ENCODE results near the gene KIAA1549. TPM values are rescaled to one million over a fixed set of nuclear protein-coding genes. Genes with fewer than 3 reads are reported as not detected.
A peak's percentile ranks its signal among the peaks of the same experiment; 100 is the strongest.

KIAA1549 gene
- polyA plus RNA-seq, 6 donors from 2014 or later: 0.05 TPM; not detected in 5

DNA sequence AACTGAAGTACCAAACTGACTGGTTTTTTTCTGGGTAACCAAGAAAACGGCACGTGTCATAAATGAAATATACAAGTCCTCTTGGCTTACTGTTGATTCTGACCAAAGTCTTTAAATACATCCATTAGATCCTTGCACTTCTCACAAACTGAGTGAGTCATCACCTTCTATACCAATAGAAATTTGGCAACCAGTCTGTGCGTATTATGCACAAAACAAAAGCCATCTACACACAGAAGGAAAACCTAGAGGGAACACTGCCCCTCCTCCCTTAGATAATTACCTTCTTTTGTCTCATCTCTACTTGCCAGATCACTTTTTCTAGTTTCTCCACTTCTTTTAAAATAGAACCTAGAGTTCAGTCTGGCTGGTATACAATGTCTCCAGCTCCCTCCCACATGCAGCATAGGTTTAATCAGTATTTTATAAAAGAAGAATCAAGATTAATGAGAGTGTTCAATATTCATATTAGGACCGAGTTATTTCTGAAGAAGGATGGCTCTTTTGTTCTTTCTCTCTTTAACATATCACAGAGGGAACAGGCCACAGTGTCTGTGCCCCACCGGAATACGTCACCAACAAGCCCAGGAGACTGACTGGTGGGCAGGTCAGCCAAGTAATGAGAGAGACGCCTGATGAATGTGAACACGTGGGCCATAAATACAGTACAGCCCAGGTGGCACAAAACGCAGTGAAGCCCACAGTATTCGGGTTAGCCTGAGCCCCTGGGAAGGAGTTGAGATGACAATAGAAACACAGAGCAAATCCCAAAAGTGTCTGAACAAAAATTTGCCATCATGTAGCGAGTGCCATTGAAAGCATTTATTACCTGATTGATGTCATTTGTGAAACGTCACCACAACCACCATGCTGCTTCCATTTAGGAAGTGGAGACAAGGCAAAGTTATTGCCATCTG lies 91.3 kb downstream of the KIAA1549 start:
- H3K4me3 Mint-ChIP-seq: no peak overlapping the region
- ATAC-seq (ENCODE audit: low read depth in 2 of 2) (no peak), DNase-seq (no peak)
- H3K36me3 Mint-ChIP-seq: no peaks in the 10 kb centered on the region
- H3K27me3 Mint-ChIP-seq: peaks cover 0 to 4% (median 0%) of the 10 kb centered on the region in 3 donors
- H3K9me3 Mint-ChIP-seq: no peaks in the 10 kb centered on the region
- peak overlapping the region in 1 of 6 donors; percentile 3 for H3K27ac Mint-ChIP-seq
- H3K4me1 Mint-ChIP-seq: peaks cover 0 to 5% (median 0%) of the 10 kb centered on the region in 3 donors

GRCh38 chr7:138887872-138888656 lies 93.1 kb downstream of the KIAA1549 start:
- ATAC-seq (ENCODE audit: low read depth in 2 of 2) (no peak), DNase-seq (no peak)
- H3K4me3 Mint-ChIP-seq: no peak overlapping the region
- H3K27ac Mint-ChIP-seq: no peak overlapping the region
- H3K4me1 Mint-ChIP-seq: peaks cover 0 to 5% (median 0%) of the 10 kb centered on the region in 3 donors
- no peaks in the 10 kb centered on the region for H3K9me3 Mint-ChIP-seq
- no peaks in the 10 kb centered on the region for H3K27me3 Mint-ChIP-seq
- no peaks in the 10 kb centered on the region for H3K36me3 Mint-ChIP-seq

- H3K27ac Mint-ChIP-seq: no peak overlapping the region
- peaks cover 0 to 5% (median 0%) of the 10 kb centered on the region in 3 donors for H3K4me1 Mint-ChIP-seq
- no peak for ATAC-seq (ENCODE audit: low read depth in 2 of 2)
- H3K36me3 Mint-ChIP-seq: no peaks in the 10 kb centered on the region
- no peak for DNase-seq
- H3K9me3 Mint-ChIP-seq: no peaks in the 10 kb centered on the region
- H3K4me3 Mint-ChIP-seq: no peak overlapping the region
- H3K27me3 Mint-ChIP-seq: no peaks in the 10 kb centered on the region
These were observed 94.0 kb downstream of the KIAA1549 start for GRCh38 chr7:138887085-138887710.

DNA sequence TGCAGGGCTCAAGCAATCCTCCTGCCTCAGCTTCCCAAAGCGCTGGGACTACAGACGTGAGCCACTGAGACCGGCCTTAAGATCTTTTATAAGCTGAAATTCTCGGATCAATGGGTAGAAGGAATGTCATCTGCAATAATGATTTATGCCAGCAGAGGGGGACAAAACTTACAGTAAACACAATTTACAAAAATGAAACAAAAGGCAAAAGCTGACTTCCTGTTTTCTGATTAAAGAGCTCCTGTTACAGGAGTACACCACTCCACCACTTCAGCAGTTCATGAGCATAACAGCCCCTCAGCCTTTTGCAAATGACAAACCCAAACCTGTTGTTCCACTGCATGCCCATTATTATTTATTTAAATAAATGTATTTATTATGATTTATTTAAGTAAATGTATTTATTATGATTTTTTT lies 94.7 kb downstream of the KIAA1549 start:
- H3K4me1 Mint-ChIP-seq: peaks cover 0 to 5% (median 0%) of the 10 kb centered on the region in 3 donors
- no peaks in the 10 kb centered on the region for H3K9me3 Mint-ChIP-seq
- ATAC-seq (ENCODE audit: low read depth in 2 of 2): peak; percentile 82 to 92
- H3K27me3 Mint-ChIP-seq: no peaks in the 10 kb centered on the region
- peak; percentile 50 for DNase-seq
- H3K36me3 Mint-ChIP-seq: no peaks in the 10 kb centered on the region
- H3K27ac Mint-ChIP-seq: peak overlapping the region in 1 of 6 donors; percentile 47
- H3K4me3 Mint-ChIP-seq: no peak overlapping the region

DNA sequence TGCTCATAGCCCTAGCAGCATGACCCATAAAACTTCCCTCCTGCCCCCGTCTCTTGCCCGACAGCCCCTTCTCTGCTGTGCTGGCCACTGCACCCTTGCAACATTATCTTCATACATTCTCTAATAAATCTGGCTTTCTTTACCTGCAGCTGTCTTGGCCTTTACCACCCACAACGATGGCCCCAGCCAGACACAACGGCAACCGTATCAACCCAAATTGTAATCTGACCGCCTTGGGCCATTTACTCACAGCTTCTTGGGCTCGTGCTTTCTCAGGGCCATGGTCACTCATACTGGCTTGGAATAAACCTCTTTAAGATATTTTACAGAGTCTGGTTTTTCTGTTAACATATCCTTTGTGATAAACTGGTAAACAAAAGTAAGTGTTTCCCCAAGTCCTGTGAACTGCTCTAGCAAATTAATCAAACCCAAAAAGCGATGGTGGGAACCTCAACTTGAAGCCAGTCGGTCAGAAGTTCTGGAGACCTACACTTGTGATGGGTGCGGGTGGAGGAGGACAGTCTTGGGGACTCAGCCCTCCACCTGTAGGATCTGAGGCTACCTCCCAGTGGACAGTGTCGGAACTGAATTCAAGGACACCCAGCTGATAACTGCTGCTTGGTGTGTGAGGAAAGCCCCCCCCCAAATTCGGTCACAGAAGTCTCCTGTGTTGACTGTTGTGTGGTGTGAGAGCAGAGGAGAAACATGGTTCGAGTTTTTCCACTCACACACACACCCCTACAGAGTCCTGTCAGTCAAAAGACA lies 95.6 kb downstream of the KIAA1549 start:
- no peak for DNase-seq
- Mint-ChIP-seq H3K36me3 (no peaks in the 10 kb centered on the region), H3K27ac (peak overlapping the region in 1 of 6 donors; percentile 56), H3K4me3 (no peak overlapping the region), H3K27me3 (no peaks in the 10 kb centered on the region), H3K9me3 (no peaks in the 10 kb centered on the region), H3K4me1 (peaks cover 0 to 5% (median 0%) of the 10 kb centered on the region in 3 donors)
- no peak for ATAC-seq (ENCODE audit: low read depth in 2 of 2)

GRCh38 chr7:138882249-138882648 lies 98.9 kb downstream of the KIAA1549 start:
- Mint-ChIP-seq H3K9me3 (no peaks in the 10 kb centered on the region), H3K4me3 (no peak overlapping the region)
- ATAC-seq (ENCODE audit: low read depth in 2 of 2): no peak

GRCh38 chr7:138881579-138882188 lies 99.5 kb downstream of the KIAA1549 start:
- Mint-ChIP-seq H3K36me3 (no peaks in the 10 kb centered on the region), H3K27ac (peak overlapping the region in 1 of 6 donors; percentile 73), H3K4me1 (peaks cover 0 to 5% (median 0%) of the 10 kb centered on the region in 3 donors), H3K27me3 (no peaks in the 10 kb centered on the region), H3K9me3 (no peaks in the 10 kb centered on the region), H3K4me3 (no peak overlapping the region)
- no peak for DNase-seq
- no peak for ATAC-seq (ENCODE audit: low read depth in 2 of 2)

More at GRCh38 chr7:138882249-138882648, 98.9 kb downstream of the KIAA1549 start:
- peaks cover 0 to 5% (median 0%) of the 10 kb centered on the region in 3 donors for H3K4me1 Mint-ChIP-seq
- peak overlapping the region in 4 of 6 donors; percentile 4 to 92 (median 38) for H3K27ac Mint-ChIP-seq
- no peaks in the 10 kb centered on the region for H3K36me3 Mint-ChIP-seq
- DNase-seq: no peak
- no peaks in the 10 kb centered on the region for H3K27me3 Mint-ChIP-seq

DNA sequence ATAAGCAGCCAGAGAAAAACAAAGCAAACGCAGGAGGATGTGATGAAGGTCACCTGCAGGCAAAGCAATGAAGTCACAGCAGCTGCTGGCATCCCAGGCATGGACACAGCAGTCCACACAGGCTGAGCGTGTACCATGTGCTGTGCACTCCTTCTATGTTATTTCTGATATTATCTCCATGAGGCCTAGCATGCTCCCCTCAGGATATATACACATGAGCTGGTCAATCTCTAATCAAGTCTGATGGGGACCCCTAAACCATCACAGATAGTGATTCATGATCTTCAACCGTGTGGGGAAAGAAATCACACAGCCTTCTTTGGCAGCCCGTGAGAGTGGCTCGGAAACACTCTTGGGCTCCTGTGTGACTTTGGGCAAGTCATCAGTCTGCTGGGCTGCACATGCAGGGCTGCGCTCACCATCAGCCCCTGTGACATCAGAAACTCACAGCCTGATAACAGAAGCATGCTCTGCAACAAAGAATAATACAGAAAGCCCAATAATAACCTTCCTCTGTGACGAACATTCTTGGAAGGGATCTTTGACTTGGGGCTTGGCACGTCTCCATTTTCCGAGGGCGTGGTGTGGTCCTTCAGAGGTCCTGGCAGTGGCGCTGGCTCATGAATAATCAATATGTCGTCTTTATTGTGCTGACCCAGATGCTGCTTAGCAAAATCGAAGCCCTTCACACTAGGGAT lies 100.2 kb downstream of the KIAA1549 start:
- H3K4me1 Mint-ChIP-seq: no peaks in the 10 kb centered on the region
- H3K27ac Mint-ChIP-seq: peak overlapping the region in 1 of 6 donors; percentile 80
- no peaks in the 10 kb centered on the region for H3K27me3 Mint-ChIP-seq
- H3K9me3 Mint-ChIP-seq: no peaks in the 10 kb centered on the region
- ATAC-seq (ENCODE audit: low read depth in 2 of 2): no peak
- DNase-seq: no peak
- H3K36me3 Mint-ChIP-seq: no peaks in the 10 kb centered on the region
- no peak overlapping the region for H3K4me3 Mint-ChIP-seq

DNA sequence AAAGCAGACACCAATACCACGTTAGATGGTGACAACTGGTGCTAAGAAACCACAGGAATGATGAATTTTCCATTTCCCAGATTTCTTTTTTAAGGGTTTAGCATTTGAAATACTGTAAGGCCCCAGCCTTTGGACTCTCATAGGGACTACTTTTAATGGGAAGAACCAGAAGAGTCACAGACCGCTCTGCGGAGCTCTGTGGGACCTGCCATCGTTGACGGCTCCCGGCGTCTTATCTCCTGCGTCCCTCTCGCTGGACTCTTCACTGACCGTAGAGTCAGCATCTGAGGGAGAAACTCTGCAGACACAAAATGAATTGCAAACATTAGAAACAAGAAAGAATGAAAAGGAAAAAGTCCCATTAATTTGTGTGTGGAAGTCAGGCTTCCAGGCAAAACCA lies 101.8 kb downstream of the KIAA1549 start:
- Mint-ChIP-seq H3K27me3 (no peaks in the 10 kb centered on the region), H3K4me3 (no peak overlapping the region), H3K36me3 (no peaks in the 10 kb centered on the region), H3K27ac (no peak overlapping the region), H3K9me3 (no peaks in the 10 kb centered on the region), H3K4me1 (no peaks in the 10 kb centered on the region)
- no peak for DNase-seq
- no peak for ATAC-seq (ENCODE audit: low read depth in 2 of 2)

GRCh38 chr7:138878856-138879255 lies 102.3 kb downstream of the KIAA1549 start:
- H3K4me1 Mint-ChIP-seq: no peaks in the 10 kb centered on the region

DNA sequence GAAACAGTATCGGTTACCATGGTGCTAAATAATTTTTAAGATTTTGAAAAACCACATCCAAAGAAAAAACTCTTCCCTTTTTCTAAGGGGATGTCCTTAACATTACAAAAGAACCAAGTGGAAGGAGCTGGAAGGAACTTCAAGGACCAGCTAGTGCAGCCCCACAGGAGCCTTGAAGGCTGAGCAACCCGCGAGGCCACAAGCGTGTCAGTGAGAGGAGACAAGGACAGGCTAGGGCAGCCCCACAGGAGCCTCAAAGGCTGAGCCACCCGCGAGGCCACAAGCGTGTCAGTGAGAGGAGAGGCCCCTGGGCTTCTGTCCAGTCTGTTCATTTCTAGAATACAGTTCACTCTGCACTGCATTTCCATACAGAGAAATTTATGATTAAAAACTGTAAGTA lies 103.1 kb downstream of the KIAA1549 start:
- no peak for ATAC-seq (ENCODE audit: low read depth in 2 of 2)
- H3K36me3 Mint-ChIP-seq: no peaks in the 10 kb centered on the region
- no peak for DNase-seq
- H3K9me3 Mint-ChIP-seq: no peaks in the 10 kb centered on the region
- no peak overlapping the region for H3K27ac Mint-ChIP-seq
- H3K4me3 Mint-ChIP-seq: no peak overlapping the region
- H3K27me3 Mint-ChIP-seq: no peaks in the 10 kb centered on the region
- no peaks in the 10 kb centered on the region for H3K4me1 Mint-ChIP-seq

More at GRCh38 chr7:138878856-138879255, 102.3 kb downstream of the KIAA1549 start:
- no peak overlapping the region for H3K27ac Mint-ChIP-seq
- no peak for DNase-seq
- H3K27me3 Mint-ChIP-seq: no peaks in the 10 kb centered on the region
- no peak overlapping the region for H3K4me3 Mint-ChIP-seq
- H3K9me3 Mint-ChIP-seq: no peaks in the 10 kb centered on the region
- no peaks in the 10 kb centered on the region for H3K36me3 Mint-ChIP-seq
- no peak for ATAC-seq (ENCODE audit: low read depth in 2 of 2)

DNA sequence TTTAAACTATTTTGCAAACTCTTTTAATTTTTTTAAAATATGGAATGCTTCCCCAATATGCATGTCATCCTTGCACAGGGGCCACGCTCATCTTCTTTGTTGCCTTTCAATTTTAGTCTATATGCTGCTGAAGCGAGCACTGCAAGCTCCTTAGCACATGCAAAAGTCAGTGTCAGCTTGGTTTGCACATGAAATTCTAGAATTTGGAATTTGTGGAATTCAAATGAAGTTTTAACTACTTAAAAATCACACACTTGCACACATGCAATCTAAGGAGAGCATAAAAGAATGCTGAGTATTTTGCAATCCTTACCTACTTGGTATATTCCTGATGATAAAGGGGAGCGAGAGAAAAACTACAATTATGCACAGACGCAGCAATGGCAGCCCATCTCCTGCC lies 104.9 kb downstream of the KIAA1549 start:
- no peak for ATAC-seq (ENCODE audit: low read depth in 2 of 2)
- Mint-ChIP-seq H3K4me1 (no peaks in the 10 kb centered on the region), H3K27ac (no peak overlapping the region), H3K9me3 (no peaks in the 10 kb centered on the region), H3K27me3 (no peaks in the 10 kb centered on the region), H3K4me3 (no peak overlapping the region), H3K36me3 (no peaks in the 10 kb centered on the region)
- DNase-seq: no peak
